Tibial artery (tissue), 4 donors: ENCODE measurements around the gene FHOD3.

Source experiments
- DNase-seq, 2 donors: peaks; one replicate each; pipeline ENCODE4 v3.0.0-alpha.2; 2019
- H3K27ac ChIP-seq, 2 donors: fragments of 200-600 bp; sonication (generic) in 1 of 2; 1 replicate in 1 of 2; 2 replicates in 1 of 2; pipeline ENCODE4 v1.5.1; 2018 to 2019; ENCODE audit warnings: mild to moderate bottlenecking in 1 of 2
- H3K27me3 ChIP-seq, 2 donors: fragments of 200-600 bp; sonication (generic) in 1 of 2; one replicate each; pipeline versions ENCODE4 v1.5.1 to v1.6.0; 2016 to 2019
- H3K36me3 ChIP-seq, 3 donors: fragments of 200-600 bp; sonication (generic) in 2 of 3; one replicate each; pipeline ENCODE4 v1.5.1; 2016 to 2019; ENCODE audit warnings: mild to moderate bottlenecking in 2 of 3
- H3K4me1 ChIP-seq, 4 donors: fragments of 200-600 bp; sonication (generic) in 2 of 4; 1 replicate in 3 of 4; 2 replicates in 1 of 4; pipeline ENCODE4 v1.5.1; 2016 to 2019
- H3K4me3 ChIP-seq, 2 donors: fragments of 200-600 bp; sonication (generic) in 1 of 2; 1 replicate in 1 of 2; 2 replicates in 1 of 2; pipeline ENCODE4 v1.5.1; 2018 to 2019; ENCODE audit warnings: mild to moderate bottlenecking in 2 of 2
- H3K9me3 ChIP-seq, 3 donors: fragments of 200-600 bp; sonication (generic) in 1 of 3; one replicate each; pipeline ENCODE4 v1.5.1; 2016 to 2019
- CTCF ChIP-seq, 2 experiments: fragments of 200-600 bp in 1 of 2; fragments of 450-650 bp in 1 of 2; IDR thresholded peaks; one replicate each; pipeline ENCODE4 v1.5.1; 2017 to 2019; ENCODE audit warnings: antibody characterized with exemption in 2 of 2, mild to moderate bottlenecking in 1 of 2, moderate library complexity in 1 of 2
- intact Hi-C: fragments of 100-400 bp; cut with DNase I; formaldehyde crosslinking; loops from one replicate; pipeline ENCODE4 v1.15.0; 2023; ENCODE audit warnings: low total_unique reads

FHOD3 gene

GRCh38 chr18:36262971-36263370 lies 34.5 kb upstream of the FHOD3 start:
- no peak for DNase-seq
- Histone ChIP-seq H3K9me3 (no peaks in the 10 kb centered on the region), H3K4me1 (no peaks in the 10 kb centered on the region), H3K36me3 (peaks cover 0 to 2% (median 0%) of the 10 kb centered on the region in 3 donors), H3K27ac (no peak overlapping the region), H3K27me3 (no peaks in the 10 kb centered on the region), H3K4me3 (no peak overlapping the region)
- intact Hi-C loops, result no loop called here
- TF ChIP-seq CTCF (IDR thresholded peaks at IDR 0.05), result no peak

- Histone ChIP-seq H3K4me1 (no peaks in the 10 kb centered on the region), H3K27ac (no peak overlapping the region), H3K36me3 (no peaks in the 10 kb centered on the region), H3K9me3 (no peaks in the 10 kb centered on the region), H3K27me3 (no peaks in the 10 kb centered on the region), H3K4me3 (no peak overlapping the region)
- TF ChIP-seq CTCF (IDR thresholded peaks at IDR 0.05), result no peak
- intact Hi-C loops, result no loop called here
- DNase-seq, result no peak
Measured at GRCh38 chr18:36264283-36264682, 33.2 kb upstream of the FHOD3 start.

GRCh38 chr18:36265015-36265414 lies 32.5 kb upstream of the FHOD3 start:
- no peak for TF ChIP-seq CTCF (IDR thresholded peaks at IDR 0.05)
- no peak overlapping the region for H3K27ac ChIP-seq
- DNase-seq, result no peak

GRCh38 chr18:36269157-36269556 lies 28.4 kb upstream of the FHOD3 start:
- H3K27ac ChIP-seq, result no peak overlapping the region
- intact Hi-C loops, result no loop called here

More at GRCh38 chr18:36265015-36265414, 32.5 kb upstream of the FHOD3 start:
- no peaks in the 10 kb centered on the region for H3K27me3 ChIP-seq
- H3K36me3 ChIP-seq, result no peaks in the 10 kb centered on the region
- no peaks in the 10 kb centered on the region for H3K4me1 ChIP-seq
- H3K4me3 ChIP-seq, result no peak overlapping the region
- intact Hi-C loops, result no loop called here
- no peaks in the 10 kb centered on the region for H3K9me3 ChIP-seq

GRCh38 chr18:36271153-36271552 lies 26.4 kb upstream of the FHOD3 start:
- DNase-seq, result no peak
- Histone ChIP-seq H3K27me3 (peaks cover 0 to 6% of the 10 kb centered on the region in 2 donors), H3K9me3 (no peaks in the 10 kb centered on the region), H3K4me1 (no peaks in the 10 kb centered on the region), H3K4me3 (no peak overlapping the region), H3K36me3 (no peaks in the 10 kb centered on the region), H3K27ac (no peak overlapping the region)
- intact Hi-C loops, result loop anchor here (10.0 kb wide), 1 partner anchor 86 kb away; the partner anchor contains the start of gene MOCOS
- TF ChIP-seq CTCF (IDR thresholded peaks at IDR 0.05), result no peak

More at GRCh38 chr18:36269157-36269556, 28.4 kb upstream of the FHOD3 start:
- Histone ChIP-seq H3K9me3 (no peaks in the 10 kb centered on the region), H3K27me3 (peaks cover 0 to 2% of the 10 kb centered on the region in 2 donors), H3K4me1 (no peaks in the 10 kb centered on the region), H3K36me3 (no peaks in the 10 kb centered on the region), H3K4me3 (no peak overlapping the region)
- DNase-seq, result no peak
- no peak for TF ChIP-seq CTCF (IDR thresholded peaks at IDR 0.05)

- peaks cover 0 to 6% of the 10 kb centered on the region in 2 donors for H3K27me3 ChIP-seq
- no peak overlapping the region for H3K27ac ChIP-seq
- no peak overlapping the region for H3K4me3 ChIP-seq
- H3K9me3 ChIP-seq, result no peaks in the 10 kb centered on the region
- intact Hi-C loops, result loop anchor here (10.0 kb wide), 1 partner anchor 89 kb away; the partner anchor contains the start of gene MOCOS
- TF ChIP-seq CTCF (IDR thresholded peaks at IDR 0.05), result no peak
- no peak for DNase-seq
- H3K36me3 ChIP-seq, result no peaks in the 10 kb centered on the region
- H3K4me1 ChIP-seq, result no peaks in the 10 kb centered on the region
Measured at GRCh38 chr18:36273347-36273746, 24.2 kb upstream of the FHOD3 start.
